Measurements from ENCODE around the gene MAST4.
"Not testable (repeated sequence)": the region's sequence is repeated elsewhere in the genome, so short reads cannot be mapped to it uniquely, and the experiment has no call there.

Gene MAST4

GRCh38 chr5:66747607-66748006 is 151.4 kb downstream of the MAST4 start:
- no peak for DNase-seq

DNA sequence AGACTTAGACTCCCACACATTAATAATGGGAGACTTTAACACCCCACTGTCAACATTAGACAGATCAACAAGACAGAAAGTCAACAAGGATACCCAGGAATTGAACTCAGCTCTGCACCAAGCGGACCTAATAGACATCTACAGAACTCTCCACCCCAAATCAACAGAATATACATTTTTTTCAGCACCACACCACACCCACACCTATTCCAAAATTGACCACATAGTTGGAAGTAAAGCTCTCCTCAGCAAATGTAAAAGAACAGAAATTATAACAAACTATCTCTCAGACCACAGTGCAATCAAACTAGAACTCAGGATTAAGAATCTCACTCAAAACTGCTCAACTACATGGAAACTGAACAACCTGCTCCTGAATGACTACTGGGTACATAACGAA is 156.5 kb downstream of the MAST4 start:
- DNase-seq: not testable (repeated sequence)

GRCh38 chr5:66757219-66757833 is 161.1 kb downstream of the MAST4 start:
- DNase-seq: peak; percentile 86

DNA sequence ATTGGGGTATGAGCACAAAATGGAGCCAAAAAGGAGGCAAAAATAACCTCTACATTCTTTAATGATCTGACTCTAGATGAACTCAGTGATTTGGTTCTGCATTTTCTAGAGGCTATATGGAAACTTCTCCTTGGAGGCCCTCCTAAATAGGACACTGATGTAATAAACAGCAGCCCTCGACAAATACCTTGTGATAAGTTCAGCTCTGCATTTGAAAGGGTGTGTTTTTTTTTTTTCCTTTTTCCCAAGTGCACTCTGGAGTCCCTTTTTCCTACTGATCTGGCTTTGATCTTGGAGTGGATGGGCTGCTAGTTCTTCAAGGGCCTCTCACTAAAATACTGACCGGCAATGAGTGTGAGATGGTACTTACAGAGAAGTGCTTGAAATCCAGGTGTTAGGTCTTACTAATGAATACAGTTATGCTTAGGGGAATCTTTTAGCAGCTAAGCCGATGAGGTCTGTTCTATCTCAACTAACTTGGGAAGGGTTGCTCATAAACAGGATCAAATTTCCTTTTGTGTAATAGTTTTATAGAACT is 161.7 kb downstream of the MAST4 start:
- no peak for DNase-seq

GRCh38 chr5:66769030-66769733 is 173.0 kb downstream of the MAST4 start:
- peak; percentile 60 for DNase-seq

- DNase-seq: peak; percentile 89
Observed at GRCh38 chr5:66769839-66770617, 173.8 kb downstream of the MAST4 start.

GRCh38 chr5:66777868-66778267 is 181.7 kb downstream of the MAST4 start:
- no peak for DNase-seq

- no peak for DNase-seq
Observed at GRCh38 chr5:66779528-66779927, 183.3 kb downstream of the MAST4 start.

GRCh38 chr5:66788556-66788955 is 192.4 kb downstream of the MAST4 start:
- no peak for DNase-seq

DNA sequence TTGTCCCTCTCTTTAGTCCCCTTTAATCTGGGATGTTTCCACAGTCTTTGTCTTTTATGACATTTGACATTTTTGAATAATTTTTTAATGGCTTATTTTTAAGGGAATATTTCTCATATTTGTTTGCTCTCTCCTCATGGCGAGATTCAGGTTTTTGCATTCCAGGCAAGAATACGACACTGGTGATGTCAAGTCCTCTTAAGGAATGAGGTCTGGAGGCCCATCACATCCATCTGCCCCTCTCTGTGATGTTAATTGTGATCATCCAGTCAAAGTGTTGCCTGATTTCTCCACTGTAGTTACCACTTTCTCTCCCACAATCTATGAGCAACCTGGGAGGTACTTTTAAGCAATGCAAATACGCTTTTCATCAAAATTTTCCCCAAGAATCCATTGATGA is 193.2 kb downstream of the MAST4 start:
- DNase-seq: no peak

GRCh38 chr5:66793049-66793448 is 196.9 kb downstream of the MAST4 start:
- DNase-seq: peak; percentile 59

GRCh38 chr5:66795682-66796081 is 199.5 kb downstream of the MAST4 start:
- DNase-seq: peak; percentile 94

- DNase-seq: peak; percentile 96
Observed at GRCh38 chr5:66796305-66797292, 200.4 kb downstream of the MAST4 start.

GRCh38 chr5:66802941-66803340 is 206.7 kb downstream of the MAST4 start:
- no peak for DNase-seq

- DNase-seq: no peak
Observed at GRCh38 chr5:66805514-66806430, 209.6 kb downstream of the MAST4 start.

GRCh38 chr5:66807743-66808142 is 211.6 kb downstream of the MAST4 start:
- DNase-seq: peak; percentile 87

GRCh38 chr5:66808663-66809062 is 212.5 kb downstream of the MAST4 start:
- no peak for DNase-seq

DNA sequence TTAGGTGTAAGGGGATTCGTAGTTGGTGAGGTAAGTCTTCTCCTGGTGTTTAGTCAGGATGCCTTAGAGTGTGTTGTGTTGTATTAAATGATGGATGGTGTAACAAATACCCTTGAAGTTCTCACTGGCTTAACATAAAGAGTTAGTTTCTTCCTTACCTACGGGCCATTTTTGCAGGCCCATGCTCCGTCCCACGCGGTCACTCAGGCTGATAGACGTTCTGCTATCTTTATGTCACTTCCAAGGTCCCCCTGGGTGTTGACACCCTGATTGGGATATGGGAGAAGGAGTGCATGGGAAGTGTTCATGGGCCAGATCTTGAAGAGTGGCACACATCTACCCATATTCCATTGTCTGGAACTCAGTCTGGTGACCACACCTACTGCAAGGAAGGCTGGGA is 214.0 kb downstream of the MAST4 start:
- no peak for DNase-seq

DNA sequence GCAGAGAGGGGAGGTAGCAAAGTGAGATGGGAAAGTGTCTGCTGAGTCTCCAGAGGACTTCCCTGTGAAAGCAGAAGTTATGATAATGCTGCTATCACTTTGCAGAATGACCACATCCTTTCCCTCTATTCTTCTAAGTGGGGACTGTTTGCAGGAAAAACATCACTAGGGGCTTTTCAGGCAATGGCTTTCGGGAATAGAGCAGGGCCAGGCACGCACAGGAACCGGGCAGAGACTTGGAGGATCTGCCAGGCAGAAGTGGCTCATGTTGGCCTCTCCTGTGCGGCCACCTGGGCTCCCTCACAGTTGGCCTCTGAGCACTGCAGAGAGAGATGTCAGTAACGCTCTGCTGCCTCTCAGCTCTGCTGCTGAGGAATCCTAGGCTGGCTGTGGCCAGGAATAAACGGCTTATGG is 214.7 kb downstream of the MAST4 start:
- DNase-seq: no peak

DNA sequence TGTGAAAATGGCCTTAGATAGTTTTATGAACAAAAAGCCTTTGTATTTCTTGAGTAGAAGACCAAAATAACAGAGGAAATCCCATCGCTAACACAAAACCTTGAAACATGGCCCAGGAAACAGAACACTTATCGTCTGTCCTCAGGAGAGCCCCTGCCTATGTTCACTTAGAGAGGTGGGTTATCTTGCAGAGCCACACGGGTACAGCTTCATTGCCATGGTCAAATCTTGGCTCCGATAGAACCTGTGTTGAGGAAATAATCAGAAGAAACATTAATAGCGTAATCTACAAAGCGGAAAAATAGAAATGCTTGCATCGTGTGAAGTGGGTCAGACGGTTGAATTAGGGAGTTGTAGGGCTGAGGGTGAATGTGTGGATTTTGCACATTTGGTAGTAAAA is 216.1 kb downstream of the MAST4 start:
- DNase-seq: no peak

DNA sequence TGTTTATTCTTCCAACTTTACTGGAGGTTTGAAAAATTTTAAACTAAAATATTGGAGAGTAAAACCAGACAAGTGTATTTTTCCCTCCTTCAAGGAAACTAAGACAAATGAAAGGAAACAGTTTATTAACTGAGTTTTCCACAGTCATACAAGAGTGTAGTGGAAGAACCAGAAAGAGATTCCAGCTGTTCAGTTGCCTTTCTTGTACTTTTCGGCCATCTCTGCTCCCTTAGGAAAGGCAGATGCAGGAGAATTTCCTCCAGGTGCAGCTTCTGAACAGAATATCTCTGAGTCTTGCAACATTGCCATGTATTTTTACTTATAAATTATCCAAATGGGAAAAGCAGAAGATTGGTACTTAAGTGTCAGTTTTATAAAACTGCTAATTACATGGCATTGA is 217.1 kb downstream of the MAST4 start:
- no peak for DNase-seq
